ENCODE measurements around the gene FAF1.

The FAF1 gene

GRCh38 chr1:50488876-50489275, 471.2 kb downstream of the FAF1 start:
- no peak for TF ChIP-seq RAD21 (IDR thresholded peaks at IDR 0.05; ENCODE audit: low read depth)
- no peak for TF ChIP-seq NFIC (IDR thresholded peaks at IDR 0.05)
- no peak for TF ChIP-seq CREB1 (IDR thresholded peaks at IDR 0.05; ENCODE audit: low read depth)
- TF ChIP-seq TCF12 (IDR thresholded peaks at IDR 0.05; ENCODE audit: low read depth), result no peak
- no peak for TF ChIP-seq EP300 (IDR thresholded peaks at IDR 0.05; ENCODE audit: borderline replicate concordance)
- no peak for TF ChIP-seq CEBPB (IDR thresholded peaks at IDR 0.05)
- TF ChIP-seq USF1 (IDR thresholded peaks at IDR 0.05), result no peak
- TF ChIP-seq MAX (IDR thresholded peaks at IDR 0.05), result no peak
- TF ChIP-seq EGR1 (IDR thresholded peaks at IDR 0.05), result no peak
- TF ChIP-seq REST (IDR thresholded peaks at IDR 0.05; ENCODE audit: low read depth), result no peak
- TF ChIP-seq TAF1 (IDR thresholded peaks at IDR 0.05; ENCODE audit: low read depth), result no peak

- TF ChIP-seq TCF12 (IDR thresholded peaks at IDR 0.05; ENCODE audit: low read depth) (no peak), EGR1 (IDR thresholded peaks at IDR 0.05) (no peak), RAD21 (IDR thresholded peaks at IDR 0.05; ENCODE audit: low read depth) (no peak), CREB1 (IDR thresholded peaks at IDR 0.05; ENCODE audit: low read depth) (no peak), ZBTB7A (IDR thresholded peaks at IDR 0.05; ENCODE audit: low read depth) (no peak), MAX (IDR thresholded peaks at IDR 0.05) (no peak), REST (IDR thresholded peaks at IDR 0.05; ENCODE audit: low read depth) (no peak), NFIC (IDR thresholded peaks at IDR 0.05) (no peak), TAF1 (IDR thresholded peaks at IDR 0.05; ENCODE audit: low read depth) (no peak), EP300 (IDR thresholded peaks at IDR 0.05; ENCODE audit: borderline replicate concordance) (no peak), USF1 (IDR thresholded peaks at IDR 0.05) (no peak), FOXM1 (IDR thresholded peaks at IDR 0.05; ENCODE audit: borderline replicate concordance, low read depth) (no peak), TEAD4 (IDR thresholded peaks at IDR 0.05) (no peak), CEBPB (IDR thresholded peaks at IDR 0.05) (no peak), YY1 (IDR thresholded peaks at IDR 0.05; ENCODE audit: low read depth) (no peak)
Measured at GRCh38 chr1:50488356-50488755, 471.7 kb downstream of the FAF1 start.

GRCh38 chr1:50487725-50488124, 472.3 kb downstream of the FAF1 start:
- no peak for TF ChIP-seq TAF1 (IDR thresholded peaks at IDR 0.05; ENCODE audit: low read depth)
- no peak for TF ChIP-seq EGR1 (IDR thresholded peaks at IDR 0.05)
- no peak for TF ChIP-seq REST (IDR thresholded peaks at IDR 0.05; ENCODE audit: low read depth)
- no peak for TF ChIP-seq CREB1 (IDR thresholded peaks at IDR 0.05; ENCODE audit: low read depth)
- TF ChIP-seq EP300 (IDR thresholded peaks at IDR 0.05; ENCODE audit: borderline replicate concordance), result no peak
- TF ChIP-seq TEAD4 (IDR thresholded peaks at IDR 0.05), result no peak
- TF ChIP-seq RAD21 (IDR thresholded peaks at IDR 0.05; ENCODE audit: low read depth), result no peak
- TF ChIP-seq MAX (IDR thresholded peaks at IDR 0.05), result no peak
- no peak for TF ChIP-seq USF1 (IDR thresholded peaks at IDR 0.05)
- TF ChIP-seq CEBPB (IDR thresholded peaks at IDR 0.05), result no peak
- no peak for TF ChIP-seq NFIC (IDR thresholded peaks at IDR 0.05)

- TF ChIP-seq USF1 (IDR thresholded peaks at IDR 0.05) (no peak), TCF12 (IDR thresholded peaks at IDR 0.05; ENCODE audit: low read depth) (no peak), TAF1 (IDR thresholded peaks at IDR 0.05; ENCODE audit: low read depth) (no peak), CEBPB (IDR thresholded peaks at IDR 0.05) (no peak), MAX (IDR thresholded peaks at IDR 0.05) (no peak), YY1 (IDR thresholded peaks at IDR 0.05; ENCODE audit: low read depth) (no peak), REST (IDR thresholded peaks at IDR 0.05; ENCODE audit: low read depth) (no peak), ZBTB7A (IDR thresholded peaks at IDR 0.05; ENCODE audit: low read depth) (no peak), NFIC (IDR thresholded peaks at IDR 0.05) (no peak), TEAD4 (IDR thresholded peaks at IDR 0.05) (no peak), CREB1 (IDR thresholded peaks at IDR 0.05; ENCODE audit: low read depth) (no peak), FOXM1 (IDR thresholded peaks at IDR 0.05; ENCODE audit: borderline replicate concordance, low read depth) (no peak), EP300 (IDR thresholded peaks at IDR 0.05; ENCODE audit: borderline replicate concordance) (no peak), RAD21 (IDR thresholded peaks at IDR 0.05; ENCODE audit: low read depth) (no peak), EGR1 (IDR thresholded peaks at IDR 0.05) (no peak)
Measured at GRCh38 chr1:50481142-50481736, 478.8 kb downstream of the FAF1 start.
